ENCODE results near the gene MECR.

DNA sequence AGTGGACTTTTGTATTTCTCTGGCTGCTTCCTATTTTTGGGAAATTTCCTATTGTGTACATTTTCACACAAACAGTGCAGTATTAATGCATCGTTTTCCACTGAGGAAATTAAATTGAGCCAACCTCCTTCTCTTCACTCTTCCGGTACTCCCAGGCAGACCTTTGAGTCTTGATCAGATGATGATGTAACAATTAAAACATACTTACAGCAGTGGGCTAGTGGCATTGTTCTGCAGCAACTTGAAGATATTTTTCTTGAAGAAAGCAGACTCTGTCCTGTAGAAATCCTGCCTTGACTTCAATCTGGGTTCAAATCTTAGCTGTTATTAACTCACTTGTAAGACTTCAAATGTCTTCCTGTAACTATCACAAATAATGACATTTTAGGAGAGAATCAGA, 88.0 kb downstream of the MECR start:
- TF ChIP-seq, protein P1, sequence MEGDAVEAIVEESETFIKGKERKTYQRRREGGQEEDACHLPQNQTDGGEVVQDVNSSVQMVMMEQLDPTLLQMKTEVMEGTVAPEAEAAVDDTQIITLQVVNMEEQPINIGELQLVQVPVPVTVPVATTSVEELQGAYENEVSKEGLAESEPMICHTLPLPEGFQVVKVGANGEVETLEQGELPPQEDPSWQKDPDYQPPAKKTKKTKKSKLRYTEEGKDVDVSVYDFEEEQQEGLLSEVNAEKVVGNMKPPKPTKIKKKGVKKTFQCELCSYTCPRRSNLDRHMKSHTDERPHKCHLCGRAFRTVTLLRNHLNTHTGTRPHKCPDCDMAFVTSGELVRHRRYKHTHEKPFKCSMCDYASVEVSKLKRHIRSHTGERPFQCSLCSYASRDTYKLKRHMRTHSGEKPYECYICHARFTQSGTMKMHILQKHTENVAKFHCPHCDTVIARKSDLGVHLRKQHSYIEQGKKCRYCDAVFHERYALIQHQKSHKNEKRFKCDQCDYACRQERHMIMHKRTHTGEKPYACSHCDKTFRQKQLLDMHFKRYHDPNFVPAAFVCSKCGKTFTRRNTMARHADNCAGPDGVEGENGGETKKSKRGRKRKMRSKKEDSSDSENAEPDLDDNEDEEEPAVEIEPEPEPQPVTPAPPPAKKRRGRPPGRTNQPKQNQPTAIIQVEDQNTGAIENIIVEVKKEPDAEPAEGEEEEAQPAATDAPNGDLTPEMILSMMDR (IDR thresholded peaks at IDR 0.05 in 2 of 3, conservative IDR thresholded peaks at IDR 0.05 in 1 of 3; ENCODE audit: borderline replicate concordance in 1 of 3, insufficient read depth in 1 of 3, low read depth in 2 of 3, low read length in 2 of 3): no peak
- TF ChIP-seq POLR2A (IDR thresholded peaks at IDR 0.05; ENCODE audit: borderline replicate concordance, extremely low read depth, insufficient read depth, insufficient read length) (no peak), TCF7L2 (IDR thresholded peaks at IDR 0.05; ENCODE audit: borderline replicate concordance, extremely low read depth, insufficient read depth, insufficient read length) (no peak), POLR2AphosphoS5 (IDR thresholded peaks at IDR 0.05; ENCODE audit: low read depth, low read length) (no peak)
- TF ChIP-seq, protein P2, sequence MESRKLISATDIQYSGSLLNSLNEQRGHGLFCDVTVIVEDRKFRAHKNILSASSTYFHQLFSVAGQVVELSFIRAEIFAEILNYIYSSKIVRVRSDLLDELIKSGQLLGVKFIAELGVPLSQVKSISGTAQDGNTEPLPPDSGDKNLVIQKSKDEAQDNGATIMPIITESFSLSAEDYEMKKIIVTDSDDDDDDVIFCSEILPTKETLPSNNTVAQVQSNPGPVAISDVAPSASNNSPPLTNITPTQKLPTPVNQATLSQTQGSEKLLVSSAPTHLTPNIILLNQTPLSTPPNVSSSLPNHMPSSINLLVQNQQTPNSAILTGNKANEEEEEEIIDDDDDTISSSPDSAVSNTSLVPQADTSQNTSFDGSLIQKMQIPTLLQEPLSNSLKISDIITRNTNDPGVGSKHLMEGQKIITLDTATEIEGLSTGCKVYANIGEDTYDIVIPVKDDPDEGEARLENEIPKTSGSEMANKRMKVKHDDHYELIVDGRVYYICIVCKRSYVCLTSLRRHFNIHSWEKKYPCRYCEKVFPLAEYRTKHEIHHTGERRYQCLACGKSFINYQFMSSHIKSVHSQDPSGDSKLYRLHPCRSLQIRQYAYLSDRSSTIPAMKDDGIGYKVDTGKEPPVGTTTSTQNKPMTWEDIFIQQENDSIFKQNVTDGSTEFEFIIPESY (IDR thresholded peaks at IDR 0.05; ENCODE audit: extremely low read depth, insufficient replicate concordance, low read length): no peak
